Erythroblast (primary cell): ENCODE data around the gene SYT1.

Experiments used
- GATA1 ChIP-seq: IDR thresholded peaks from 2 replicates; pipeline ENCODE4 v1.6.1; 2011; ENCODE audit warnings: low read depth, mild to moderate bottlenecking, control low read depth, low read length, moderate library complexity
- POLR2A ChIP-seq: IDR thresholded peaks from 2 replicates; pipeline ENCODE4 v1.6.1; 2011; ENCODE audit warnings: mild to moderate bottlenecking, low read length

DNA sequence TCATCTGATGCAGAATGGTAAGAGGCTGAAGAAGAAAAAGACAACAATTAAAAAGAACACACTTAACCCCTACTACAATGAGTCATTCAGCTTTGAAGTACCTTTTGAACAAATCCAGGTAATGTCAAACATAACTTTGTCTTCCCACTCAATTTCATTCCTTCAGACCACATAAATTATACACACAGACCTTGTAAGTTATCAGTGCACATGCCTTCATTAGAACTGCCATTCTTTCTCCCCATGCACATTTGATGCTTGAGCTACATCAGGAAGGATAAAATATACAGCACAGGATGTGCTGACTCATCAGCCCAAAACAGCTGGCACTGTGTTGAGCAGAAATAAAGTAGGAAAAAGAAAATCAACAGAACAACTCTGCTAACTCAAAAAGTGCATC lies 579.5 kb downstream of the SYT1 start:
- TF ChIP-seq POLR2A (no peak), GATA1 (no peak)
